Activated B cell treated with CpG ODN at 0.5 μM for 24 hours (primary cell): Measurements from ENCODE around the gene ACSS3. TPM values are rescaled to one million over a fixed set of nuclear protein-coding genes. Genes with fewer than 3 reads are reported as not detected.
"Not testable (repeated sequence)": the region's sequence is repeated elsewhere in the genome, so short reads cannot be mapped to it uniquely, and the experiment has no call there.

Source experiments
- ATAC-seq: fragments of 200-7000 bp; cut with Tn5 transposase; one replicate; pipeline ENCODE4 v1.10.0; 2021; ENCODE audit warnings: low read depth, mild to moderate bottlenecking, moderate library complexity
- CTCF ChIA-PET: fragments of 350-600 bp; sonication (Branson Sonifier 250); formaldehyde crosslinking; loops from one replicate; lab custom pipeline; 2021; ENCODE audit warnings: antibody characterized with exemption; lab: Charles Lee
- POLR2A ChIA-PET: fragments of 350-600 bp; sonication (Branson Sonifier 250); formaldehyde crosslinking; loops from one replicate; lab custom pipeline; 2021; ENCODE audit warnings: antibody characterized with exemption; lab: Charles Lee
- DNase-seq: peaks from one replicate; pipeline ENCODE4 v3.0.0; 2022
- H3K27ac Mint-ChIP-seq: one replicate; pipeline ENCODE4 v1.8.0; 2020; ENCODE audit warnings: mixed read lengths
- H3K27me3 Mint-ChIP-seq: one replicate; pipeline ENCODE4 v1.8.0; 2021; ENCODE audit warnings: mixed read lengths
- H3K36me3 Mint-ChIP-seq: one replicate; pipeline ENCODE4 v1.8.0; 2021; ENCODE audit warnings: low read depth, mixed read lengths
- H3K4me1 Mint-ChIP-seq: one replicate; pipeline ENCODE4 v1.8.0; 2021; ENCODE audit warnings: mixed read lengths
- H3K4me3 Mint-ChIP-seq: one replicate; pipeline ENCODE4 v1.8.0; 2020; ENCODE audit warnings: mild to moderate bottlenecking, mixed read lengths
- H3K9me3 Mint-ChIP-seq: one replicate; pipeline ENCODE4 v1.8.0; 2020; ENCODE audit warnings: mixed read lengths
- intact Hi-C: fragments of 100-400 bp; cut with micrococcal nuclease; formaldehyde crosslinking; loops from one replicate; pipeline ENCODE4 v1.15.1; 2024
- total RNA-seq: library from RNA; stranded (reverse); gene quantifications from 2 replicates; pipeline ENCODE4 v1.2.3, GENCODE V29; 2022
- TF ChIP-seq, protein P1 (sequence below): fragments of 200-600 bp; IDR thresholded peaks from one replicate; pipeline ENCODE4 v1.8.0; 2022; ENCODE audit warnings: antibody characterized with exemption, mild to moderate bottlenecking

Gene ACSS3
- total RNA-seq, 1 donor from 2014 or later = not detected

DNA sequence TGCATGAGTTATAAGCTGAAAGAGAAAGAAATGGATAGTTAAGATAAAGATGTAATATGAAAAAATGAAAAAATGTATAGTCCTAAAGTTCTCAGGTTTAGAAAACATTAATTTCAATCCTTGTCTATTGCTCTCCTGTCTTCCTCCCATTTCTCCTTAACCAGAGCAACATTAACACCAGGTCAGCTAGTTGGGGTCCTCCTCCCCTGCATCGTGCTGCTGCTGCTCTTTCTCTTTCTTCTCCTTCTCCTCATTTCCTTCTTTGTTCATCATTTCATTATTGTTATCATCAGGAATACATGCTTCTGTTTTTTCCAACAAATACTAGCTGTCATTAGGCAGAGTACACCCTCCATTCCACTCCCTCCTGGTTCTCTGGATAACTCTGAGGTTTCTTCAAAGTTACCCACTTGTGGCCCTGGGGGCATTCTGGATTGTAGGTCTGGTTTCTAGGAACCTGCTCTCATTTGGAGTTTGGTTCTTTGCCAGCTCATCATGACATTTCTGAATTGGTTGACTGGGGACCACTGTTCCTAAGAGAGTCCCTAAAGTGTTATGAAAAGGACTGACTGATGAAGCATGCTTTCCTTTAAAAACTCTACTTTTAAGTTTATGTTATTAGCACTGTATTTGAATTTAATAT is 17.0 kb downstream of the ACSS3 start:
- CTCF ChIA-PET = no interaction called here
- ATAC-seq = no peak
- H3K27ac Mint-ChIP-seq = no peak overlapping the region
- H3K4me3 Mint-ChIP-seq = no peak overlapping the region
- no peaks in the 10 kb centered on the region for H3K4me1 Mint-ChIP-seq
- no peaks in the 10 kb centered on the region for H3K36me3 Mint-ChIP-seq
- H3K27me3 Mint-ChIP-seq = no peaks in the 10 kb centered on the region
- TF ChIP-seq, protein P1, sequence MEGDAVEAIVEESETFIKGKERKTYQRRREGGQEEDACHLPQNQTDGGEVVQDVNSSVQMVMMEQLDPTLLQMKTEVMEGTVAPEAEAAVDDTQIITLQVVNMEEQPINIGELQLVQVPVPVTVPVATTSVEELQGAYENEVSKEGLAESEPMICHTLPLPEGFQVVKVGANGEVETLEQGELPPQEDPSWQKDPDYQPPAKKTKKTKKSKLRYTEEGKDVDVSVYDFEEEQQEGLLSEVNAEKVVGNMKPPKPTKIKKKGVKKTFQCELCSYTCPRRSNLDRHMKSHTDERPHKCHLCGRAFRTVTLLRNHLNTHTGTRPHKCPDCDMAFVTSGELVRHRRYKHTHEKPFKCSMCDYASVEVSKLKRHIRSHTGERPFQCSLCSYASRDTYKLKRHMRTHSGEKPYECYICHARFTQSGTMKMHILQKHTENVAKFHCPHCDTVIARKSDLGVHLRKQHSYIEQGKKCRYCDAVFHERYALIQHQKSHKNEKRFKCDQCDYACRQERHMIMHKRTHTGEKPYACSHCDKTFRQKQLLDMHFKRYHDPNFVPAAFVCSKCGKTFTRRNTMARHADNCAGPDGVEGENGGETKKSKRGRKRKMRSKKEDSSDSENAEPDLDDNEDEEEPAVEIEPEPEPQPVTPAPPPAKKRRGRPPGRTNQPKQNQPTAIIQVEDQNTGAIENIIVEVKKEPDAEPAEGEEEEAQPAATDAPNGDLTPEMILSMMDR = no peak
- intact Hi-C loops = no loop called here
- no peaks in the 10 kb centered on the region for H3K9me3 Mint-ChIP-seq
- no peak for DNase-seq
- POLR2A ChIA-PET = no interaction called here

DNA sequence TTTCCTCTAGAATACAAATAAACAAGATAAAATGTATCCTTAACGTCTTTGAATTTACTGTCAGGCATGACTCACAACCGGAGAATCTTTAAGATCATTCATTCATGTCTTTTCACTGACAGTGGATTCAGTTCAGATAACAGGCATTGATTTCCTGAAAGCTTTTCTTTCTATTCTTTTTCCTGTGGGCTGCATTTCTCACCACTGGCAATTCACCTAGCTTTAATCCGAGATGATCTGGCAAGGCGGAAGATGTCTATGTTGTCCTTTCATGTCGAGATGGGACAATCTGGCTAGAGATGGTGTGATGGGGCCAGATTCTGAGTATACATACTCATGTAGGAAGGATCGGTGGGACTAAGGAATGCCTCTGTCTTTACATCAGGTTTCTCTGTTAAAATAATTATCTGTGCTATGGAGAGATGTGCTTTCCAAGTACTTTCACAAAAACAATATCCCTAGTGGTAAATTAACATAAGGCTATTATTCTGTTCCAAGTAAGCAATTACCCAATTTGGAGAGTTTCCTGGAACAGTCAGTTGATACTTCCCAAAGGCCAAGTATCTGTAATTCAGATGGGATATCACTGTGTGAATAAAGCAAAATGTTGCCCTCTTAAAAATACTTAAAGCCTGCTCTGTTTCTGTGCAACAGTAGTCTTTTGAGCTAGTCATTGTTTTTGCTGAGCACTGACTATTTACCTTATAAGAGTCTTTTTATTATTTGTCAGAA is 17.8 kb downstream of the ACSS3 start:
- DNase-seq (no peak), ATAC-seq (no peak)
- no peak overlapping the region for H3K4me3 Mint-ChIP-seq
- H3K27ac Mint-ChIP-seq = no peak overlapping the region
- intact Hi-C loops = no loop called here
- H3K4me1 Mint-ChIP-seq = no peaks in the 10 kb centered on the region
- ChIA-PET POLR2A (no interaction called here), CTCF (no interaction called here)
- no peaks in the 10 kb centered on the region for H3K9me3 Mint-ChIP-seq
- no peaks in the 10 kb centered on the region for H3K36me3 Mint-ChIP-seq
- no peaks in the 10 kb centered on the region for H3K27me3 Mint-ChIP-seq
- TF ChIP-seq, protein P1 = no peak

DNA sequence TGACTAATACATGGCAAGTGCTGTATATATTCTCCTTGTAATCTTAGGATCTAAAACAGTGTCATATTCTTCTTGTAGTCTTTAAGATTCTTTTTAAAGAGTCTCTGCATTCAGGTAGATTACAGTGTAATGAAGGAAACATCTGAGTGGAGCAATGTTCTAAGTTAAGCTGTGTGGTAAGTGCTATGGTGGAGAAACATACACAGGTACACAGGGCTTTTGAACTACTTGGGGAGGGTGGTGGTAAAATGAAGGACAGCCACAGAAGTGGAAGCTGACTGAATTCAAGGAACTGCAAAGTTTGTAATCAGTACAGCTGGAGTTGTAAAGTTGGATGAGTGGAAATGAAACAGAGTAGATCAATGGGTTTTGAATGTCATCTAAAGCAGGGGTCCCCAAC is 27.8 kb downstream of the ACSS3 start:
- no peaks in the 10 kb centered on the region for H3K9me3 Mint-ChIP-seq
- intact Hi-C loops = no loop called here
- H3K27ac Mint-ChIP-seq = no peak overlapping the region
- no peaks in the 10 kb centered on the region for H3K36me3 Mint-ChIP-seq
- no peaks in the 10 kb centered on the region for H3K27me3 Mint-ChIP-seq
- CTCF ChIA-PET = no interaction called here
- DNase-seq (no peak), ATAC-seq (no peak)
- TF ChIP-seq, protein P1 = no peak
- H3K4me1 Mint-ChIP-seq = no peaks in the 10 kb centered on the region
- POLR2A ChIA-PET = no interaction called here
- H3K4me3 Mint-ChIP-seq = no peak overlapping the region

DNA sequence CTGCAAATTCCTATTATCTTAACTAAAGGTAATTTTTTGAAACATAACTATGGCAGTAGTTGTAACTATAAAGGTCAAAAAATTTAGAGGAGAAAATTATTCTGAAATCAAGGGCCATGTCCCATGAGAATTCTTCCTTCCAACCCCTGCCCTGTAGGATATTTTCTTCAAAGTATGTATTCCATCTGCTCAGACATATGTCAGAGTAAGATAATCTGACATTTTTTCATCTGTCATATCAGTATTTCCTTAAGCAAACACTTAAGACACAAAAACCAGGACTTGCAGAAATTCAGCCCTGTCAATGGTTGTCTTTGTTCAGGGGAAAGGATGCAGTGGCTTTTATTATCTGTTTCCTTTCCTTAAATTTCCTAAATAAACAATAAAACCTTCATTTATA is 36.3 kb downstream of the ACSS3 start:
- DNase-seq = no peak
- CTCF ChIA-PET = no interaction called here
- H3K4me1 Mint-ChIP-seq = no peaks in the 10 kb centered on the region
- ATAC-seq = no peak
- POLR2A ChIA-PET = no interaction called here
- no peaks in the 10 kb centered on the region for H3K27me3 Mint-ChIP-seq
- H3K27ac Mint-ChIP-seq = no peak overlapping the region
- no peak overlapping the region for H3K4me3 Mint-ChIP-seq
- peaks cover 8% of the 10 kb centered on the region for H3K9me3 Mint-ChIP-seq
- intact Hi-C loops = no loop called here
- H3K36me3 Mint-ChIP-seq = no peaks in the 10 kb centered on the region
- TF ChIP-seq, protein P1 = no peak

DNA sequence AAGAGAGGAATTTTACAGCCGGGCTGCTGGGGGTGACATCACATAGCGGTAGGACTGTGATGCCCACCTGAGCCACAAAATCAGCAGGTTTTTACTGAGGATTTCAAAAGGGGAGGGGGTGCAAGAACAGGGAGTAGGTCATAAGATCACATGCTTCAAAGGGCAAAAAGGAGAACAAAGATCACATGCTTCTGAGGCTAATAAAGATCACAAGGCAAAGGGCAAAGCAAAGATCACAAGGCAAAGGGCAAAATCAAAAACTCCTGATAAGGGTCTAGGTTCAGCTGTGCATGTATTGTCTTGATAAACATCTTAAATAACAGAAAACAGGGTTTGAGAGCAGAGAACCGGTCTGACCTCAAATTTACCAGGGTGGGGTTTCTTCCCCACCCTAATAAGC is 41.2 kb downstream of the ACSS3 start:
- ATAC-seq, H3K4me3 Mint-ChIP-seq, CTCF ChIA-PET, DNase-seq, H3K27ac Mint-ChIP-seq, POLR2A ChIA-PET, H3K36me3 Mint-ChIP-seq, H3K27me3 Mint-ChIP-seq, intact Hi-C loops, H3K4me1 Mint-ChIP-seq: not testable (repeated sequence)
- H3K9me3 Mint-ChIP-seq = peaks cover 11% of the 10 kb centered on the region
